Measurements from ENCODE around the gene TNP2. TPM values are rescaled to one million over a fixed set of nuclear protein-coding genes. Genes with fewer than 3 reads are reported as not detected.
A peak's percentile ranks its signal among the peaks of the same experiment; 100 is the strongest.

The TNP2 gene
- total and polyA plus RNA-seq, 2 donors (not counting 3 experiments of a cell fraction or from before 2014, with no cell fraction given): not detected

- DNase-seq (ENCODE audit: low read depth, low spot score): no peak
- intact Hi-C loops (cut with micrococcal nuclease) (loop anchor here (10.0 kb wide), 1 partner anchor 61 kb away; the partner anchor contains the start of gene SOCS1), dilution Hi-C loops (cut with MboI; ENCODE audit: extremely low pct_ligation_motif_present, low sequenced_read_pairs) (no loop called here)
- Histone ChIP-seq H3K4me2 (ENCODE audit: insufficient read depth, low read length) (no peak overlapping the region), H3K79me2 (ENCODE audit: control insufficient read depth, insufficient read depth, low read length) (no peaks in the 10 kb centered on the region), H3K27me3 (ENCODE audit: control insufficient read depth in 2 of 2, insufficient read depth in 2 of 2, low read length in 2 of 2) (no peaks in the 10 kb centered on the region), H3K4me3 (replicated peaks in 1 of 3; ENCODE audit: insufficient read depth in 1 of 3, low read depth in 1 of 3, low read length in 3 of 3) (no peak overlapping the region), H3K9me1 (replicated peaks; ENCODE audit: control insufficient read depth, extremely low read depth, insufficient read depth, low read length) (no peaks in the 10 kb centered on the region), H2AFZ (ENCODE audit: low read depth, low read length) (no peak overlapping the region), H3K27ac (ENCODE audit: insufficient read depth, low read depth, low read length) (no peak overlapping the region), H3K36me3 (ENCODE audit: control insufficient read depth in 2 of 2, extremely low read depth in 1 of 2, insufficient read depth in 2 of 2, low read length in 2 of 2) (no peaks in the 10 kb centered on the region), H4K20me1 (replicated peaks; ENCODE audit: control insufficient read depth, extremely low read depth, insufficient read depth, low read length) (no peaks in the 10 kb centered on the region), H3K9ac (replicated peaks; ENCODE audit: extremely low read depth, insufficient read depth, low read length) (no peak overlapping the region), H3K4me1 (ENCODE audit: control insufficient read depth, extremely low read depth, insufficient read depth, low read length) (no peaks in the 10 kb centered on the region), H3K9me3 (replicated peaks; ENCODE audit: control insufficient read depth, insufficient read depth, low read length) (no peaks in the 10 kb centered on the region)
- ChIA-PET CTCF (interaction anchor here (0.7 kb wide), 1 partner anchor 13 kb away, joined by 3 read pairs; no protein-coding TSS in a partner anchor), POLR2A (no interaction called here)
- no peak for FAIRE-seq
- no peak for TF ChIP-seq POLR2A (IDR thresholded peaks at IDR 0.05; ENCODE audit: low read depth, low read length)
- TF ChIP-seq, protein P1, sequence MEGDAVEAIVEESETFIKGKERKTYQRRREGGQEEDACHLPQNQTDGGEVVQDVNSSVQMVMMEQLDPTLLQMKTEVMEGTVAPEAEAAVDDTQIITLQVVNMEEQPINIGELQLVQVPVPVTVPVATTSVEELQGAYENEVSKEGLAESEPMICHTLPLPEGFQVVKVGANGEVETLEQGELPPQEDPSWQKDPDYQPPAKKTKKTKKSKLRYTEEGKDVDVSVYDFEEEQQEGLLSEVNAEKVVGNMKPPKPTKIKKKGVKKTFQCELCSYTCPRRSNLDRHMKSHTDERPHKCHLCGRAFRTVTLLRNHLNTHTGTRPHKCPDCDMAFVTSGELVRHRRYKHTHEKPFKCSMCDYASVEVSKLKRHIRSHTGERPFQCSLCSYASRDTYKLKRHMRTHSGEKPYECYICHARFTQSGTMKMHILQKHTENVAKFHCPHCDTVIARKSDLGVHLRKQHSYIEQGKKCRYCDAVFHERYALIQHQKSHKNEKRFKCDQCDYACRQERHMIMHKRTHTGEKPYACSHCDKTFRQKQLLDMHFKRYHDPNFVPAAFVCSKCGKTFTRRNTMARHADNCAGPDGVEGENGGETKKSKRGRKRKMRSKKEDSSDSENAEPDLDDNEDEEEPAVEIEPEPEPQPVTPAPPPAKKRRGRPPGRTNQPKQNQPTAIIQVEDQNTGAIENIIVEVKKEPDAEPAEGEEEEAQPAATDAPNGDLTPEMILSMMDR (IDR thresholded peaks at IDR 0.05; ENCODE audit: extremely low read depth in 1 of 2, insufficient read depth in 1 of 2, low read depth in 1 of 2, low read length in 2 of 2): peak in 1 of 2 donors; percentile 22
- no TSS peak for BruUV-seq (replicated peaks)
Measured at GRCh38 chr16:11315510-11315909, 46.4 kb upstream of the TNP2 start.

- no peak for FAIRE-seq
- H3K9me1 ChIP-seq (replicated peaks; ENCODE audit: control insufficient read depth, extremely low read depth, insufficient read depth, low read length): no peaks in the 10 kb centered on the region
- H3K4me3 ChIP-seq (replicated peaks in 1 of 3; ENCODE audit: insufficient read depth in 1 of 3, low read depth in 1 of 3, low read length in 3 of 3): no peak overlapping the region
- dilution Hi-C loops (cut with MboI; ENCODE audit: extremely low pct_ligation_motif_present, low sequenced_read_pairs) (no loop called here), intact Hi-C loops (cut with micrococcal nuclease) (loop anchor here (10.0 kb wide), 1 partner anchor 60 kb away; the partner anchor contains the start of gene SOCS1)
- H3K4me1 ChIP-seq (ENCODE audit: control insufficient read depth, extremely low read depth, insufficient read depth, low read length): no peaks in the 10 kb centered on the region
- ChIA-PET POLR2A (no interaction called here), CTCF (no interaction called here)
- no peaks in the 10 kb centered on the region for H3K36me3 ChIP-seq (ENCODE audit: control insufficient read depth in 2 of 2, extremely low read depth in 1 of 2, insufficient read depth in 2 of 2, low read length in 2 of 2)
- H3K27ac ChIP-seq (ENCODE audit: insufficient read depth, low read depth, low read length): no peak overlapping the region
- no peaks in the 10 kb centered on the region for H4K20me1 ChIP-seq (replicated peaks; ENCODE audit: control insufficient read depth, extremely low read depth, insufficient read depth, low read length)
- H2AFZ ChIP-seq (ENCODE audit: low read depth, low read length): no peak overlapping the region
- H3K27me3 ChIP-seq (ENCODE audit: control insufficient read depth in 2 of 2, insufficient read depth in 2 of 2, low read length in 2 of 2): no peaks in the 10 kb centered on the region
- H3K9ac ChIP-seq (replicated peaks; ENCODE audit: extremely low read depth, insufficient read depth, low read length): no peak overlapping the region
- no peaks in the 10 kb centered on the region for H3K79me2 ChIP-seq (ENCODE audit: control insufficient read depth, insufficient read depth, low read length)
- no TSS peak for BruUV-seq (replicated peaks)
- TF ChIP-seq EZH2 (IDR thresholded peaks at IDR 0.05; ENCODE audit: borderline replicate concordance, low read depth, low read length, severe bottlenecking) (no peak), GATA2 (IDR thresholded peaks at IDR 0.05; ENCODE audit: insufficient read depth, insufficient read length, low read depth, low read length) (no peak), POLR2AphosphoS5 (IDR thresholded peaks at IDR 0.05; ENCODE audit: insufficient read depth, low read depth, low read length) (no peak), POLR2A (IDR thresholded peaks at IDR 0.05; ENCODE audit: low read depth, low read length) (no peak), MAX (IDR thresholded peaks at IDR 0.05; ENCODE audit: insufficient read depth, insufficient read length) (no peak), JUN (IDR thresholded peaks at IDR 0.05; ENCODE audit: borderline replicate concordance, insufficient read depth, insufficient read length, low read depth) (no peak), MYC (IDR thresholded peaks at IDR 0.05; ENCODE audit: low read depth, low read length) (no peak), FOS (IDR thresholded peaks at IDR 0.05; ENCODE audit: borderline replicate concordance, insufficient read depth, low read length) (no peak)
- TF ChIP-seq, protein P1 (IDR thresholded peaks at IDR 0.05; ENCODE audit: extremely low read depth in 1 of 2, insufficient read depth in 1 of 2, low read depth in 1 of 2, low read length in 2 of 2): no peak
- no peak for DNase-seq (ENCODE audit: low read depth, low spot score)
- H3K9me3 ChIP-seq (replicated peaks; ENCODE audit: control insufficient read depth, insufficient read depth, low read length): no peaks in the 10 kb centered on the region
- H3K4me2 ChIP-seq (ENCODE audit: insufficient read depth, low read length): no peak overlapping the region
Measured at GRCh38 chr16:11314309-11314894, 45.3 kb upstream of the TNP2 start.
